GM23338 (cell line): ENCODE measurements around the gene ABHD18.

Experiments used
- CREB1 ChIP-seq: fragments of 250-450 bp; sonication (Bioruptor Pico); IDR thresholded peaks from 2 replicates; pipeline ENCODE4 v1.5.0; 2020; ENCODE audit warnings: low read depth, mild to moderate bottlenecking, moderate library complexity
- EZH2 ChIP-seq: fragments of 200-600 bp; sonication (generic); IDR thresholded peaks from one replicate; pipeline ENCODE4 v1.8.0; 2017; ENCODE audit warnings: antibody characterized with exemption, mild to moderate bottlenecking, low read depth; ENCODE audit not compliant: unreplicated experiment
- EZH2phosphoT487 ChIP-seq: fragments of 200-600 bp; sonication (generic); IDR thresholded peaks from one replicate; pipeline ENCODE4 v1.8.1; 2018; ENCODE audit warnings: antibody characterized with exemption; ENCODE audit not compliant: unreplicated experiment
- NANOG ChIP-seq: IDR thresholded peaks from 2 replicates; pipeline ENCODE4 v1.6.1; 2016; ENCODE audit warnings: antibody characterized with exemption, borderline replicate concordance
- POLR2AphosphoS5 ChIP-seq: IDR thresholded peaks from 2 replicates; pipeline ENCODE4 v1.6.1; 2016; ENCODE audit warnings: antibody characterized with exemption, low read depth
- STAT1 ChIP-seq: IDR thresholded peaks from one replicate; pipeline ENCODE4 v1.6.1; 2016; ENCODE audit warnings: antibody characterized with exemption; ENCODE audit not compliant: unreplicated experiment
- ZNF114 ChIP-seq: fragments of 250-450 bp; sonication (Bioruptor Pico); IDR thresholded peaks from 2 replicates; pipeline ENCODE4 v1.5.0; 2020; ENCODE audit warnings: mild to moderate bottlenecking, moderate library complexity
- TF ChIP-seq, protein P1 (sequence below), 2 experiments: fragments of 200-600 bp in 1 of 2; sonication (generic) in 1 of 2; conservative IDR thresholded peaks; 2 replicates each; pipeline versions ENCODE4 v1.5.1 to v1.6.1; 2016 to 2017; ENCODE audit warnings: antibody characterized with exemption in 2 of 2, low read depth in 2 of 2, mild to moderate bottlenecking in 2 of 2, moderate library complexity in 1 of 2
- TF ChIP-seq, protein P2 (sequence below): IDR thresholded peaks from 2 replicates; pipeline ENCODE4 v1.6.1; 2016; ENCODE audit warnings: antibody characterized with exemption
- TF ChIP-seq, protein P3 (sequence below): IDR thresholded peaks from one replicate; pipeline ENCODE4 v1.6.1; 2018; ENCODE audit warnings: antibody characterized with exemption; ENCODE audit not compliant: unreplicated experiment

DNA sequence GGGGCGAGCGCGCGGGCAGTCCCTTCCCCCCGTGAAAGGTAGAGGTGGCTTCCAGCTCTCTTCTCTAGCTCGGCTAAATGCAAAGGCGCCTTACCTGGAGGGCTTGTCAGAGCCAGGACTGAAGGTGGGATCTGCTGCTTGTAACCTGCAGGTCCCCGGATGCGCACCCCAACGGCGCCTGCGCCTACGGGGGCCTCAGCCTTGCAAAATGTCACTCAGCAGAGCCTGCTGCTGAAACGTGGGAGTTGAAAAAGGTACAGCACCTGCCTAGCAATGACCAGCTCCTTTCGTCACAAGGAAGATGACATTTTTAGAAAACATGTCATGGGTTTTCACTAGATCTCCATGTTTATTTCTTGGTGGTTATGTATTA, 583 bp downstream of the ABHD18 start:
- TF ChIP-seq, protein P1, sequence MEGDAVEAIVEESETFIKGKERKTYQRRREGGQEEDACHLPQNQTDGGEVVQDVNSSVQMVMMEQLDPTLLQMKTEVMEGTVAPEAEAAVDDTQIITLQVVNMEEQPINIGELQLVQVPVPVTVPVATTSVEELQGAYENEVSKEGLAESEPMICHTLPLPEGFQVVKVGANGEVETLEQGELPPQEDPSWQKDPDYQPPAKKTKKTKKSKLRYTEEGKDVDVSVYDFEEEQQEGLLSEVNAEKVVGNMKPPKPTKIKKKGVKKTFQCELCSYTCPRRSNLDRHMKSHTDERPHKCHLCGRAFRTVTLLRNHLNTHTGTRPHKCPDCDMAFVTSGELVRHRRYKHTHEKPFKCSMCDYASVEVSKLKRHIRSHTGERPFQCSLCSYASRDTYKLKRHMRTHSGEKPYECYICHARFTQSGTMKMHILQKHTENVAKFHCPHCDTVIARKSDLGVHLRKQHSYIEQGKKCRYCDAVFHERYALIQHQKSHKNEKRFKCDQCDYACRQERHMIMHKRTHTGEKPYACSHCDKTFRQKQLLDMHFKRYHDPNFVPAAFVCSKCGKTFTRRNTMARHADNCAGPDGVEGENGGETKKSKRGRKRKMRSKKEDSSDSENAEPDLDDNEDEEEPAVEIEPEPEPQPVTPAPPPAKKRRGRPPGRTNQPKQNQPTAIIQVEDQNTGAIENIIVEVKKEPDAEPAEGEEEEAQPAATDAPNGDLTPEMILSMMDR (conservative IDR thresholded peaks at IDR 0.05; ENCODE audit: low read depth in 2 of 2) = no peak
- TF ChIP-seq STAT1 (no peak), POLR2AphosphoS5 (no peak), EZH2 (no peak), CREB1 (CRISPR knock-in tag) (no peak), NANOG (no peak), ZNF114 (CRISPR knock-in tag) (no peak), EZH2phosphoT487 (no peak)
- TF ChIP-seq, protein P2, sequence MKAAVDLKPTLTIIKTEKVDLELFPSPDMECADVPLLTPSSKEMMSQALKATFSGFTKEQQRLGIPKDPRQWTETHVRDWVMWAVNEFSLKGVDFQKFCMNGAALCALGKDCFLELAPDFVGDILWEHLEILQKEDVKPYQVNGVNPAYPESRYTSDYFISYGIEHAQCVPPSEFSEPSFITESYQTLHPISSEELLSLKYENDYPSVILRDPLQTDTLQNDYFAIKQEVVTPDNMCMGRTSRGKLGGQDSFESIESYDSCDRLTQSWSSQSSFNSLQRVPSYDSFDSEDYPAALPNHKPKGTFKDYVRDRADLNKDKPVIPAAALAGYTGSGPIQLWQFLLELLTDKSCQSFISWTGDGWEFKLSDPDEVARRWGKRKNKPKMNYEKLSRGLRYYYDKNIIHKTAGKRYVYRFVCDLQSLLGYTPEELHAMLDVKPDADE = no peak
- TF ChIP-seq, protein P3, sequence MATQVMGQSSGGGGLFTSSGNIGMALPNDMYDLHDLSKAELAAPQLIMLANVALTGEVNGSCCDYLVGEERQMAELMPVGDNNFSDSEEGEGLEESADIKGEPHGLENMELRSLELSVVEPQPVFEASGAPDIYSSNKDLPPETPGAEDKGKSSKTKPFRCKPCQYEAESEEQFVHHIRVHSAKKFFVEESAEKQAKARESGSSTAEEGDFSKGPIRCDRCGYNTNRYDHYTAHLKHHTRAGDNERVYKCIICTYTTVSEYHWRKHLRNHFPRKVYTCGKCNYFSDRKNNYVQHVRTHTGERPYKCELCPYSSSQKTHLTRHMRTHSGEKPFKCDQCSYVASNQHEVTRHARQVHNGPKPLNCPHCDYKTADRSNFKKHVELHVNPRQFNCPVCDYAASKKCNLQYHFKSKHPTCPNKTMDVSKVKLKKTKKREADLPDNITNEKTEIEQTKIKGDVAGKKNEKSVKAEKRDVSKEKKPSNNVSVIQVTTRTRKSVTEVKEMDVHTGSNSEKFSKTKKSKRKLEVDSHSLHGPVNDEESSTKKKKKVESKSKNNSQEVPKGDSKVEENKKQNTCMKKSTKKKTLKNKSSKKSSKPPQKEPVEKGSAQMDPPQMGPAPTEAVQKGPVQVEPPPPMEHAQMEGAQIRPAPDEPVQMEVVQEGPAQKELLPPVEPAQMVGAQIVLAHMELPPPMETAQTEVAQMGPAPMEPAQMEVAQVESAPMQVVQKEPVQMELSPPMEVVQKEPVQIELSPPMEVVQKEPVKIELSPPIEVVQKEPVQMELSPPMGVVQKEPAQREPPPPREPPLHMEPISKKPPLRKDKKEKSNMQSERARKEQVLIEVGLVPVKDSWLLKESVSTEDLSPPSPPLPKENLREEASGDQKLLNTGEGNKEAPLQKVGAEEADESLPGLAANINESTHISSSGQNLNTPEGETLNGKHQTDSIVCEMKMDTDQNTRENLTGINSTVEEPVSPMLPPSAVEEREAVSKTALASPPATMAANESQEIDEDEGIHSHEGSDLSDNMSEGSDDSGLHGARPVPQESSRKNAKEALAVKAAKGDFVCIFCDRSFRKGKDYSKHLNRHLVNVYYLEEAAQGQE = no peak
